GM12801 (cell line): ENCODE results near the gene HELZ.

Experiments used
- TF ChIP-seq, protein P1 (sequence below): IDR thresholded peaks from one replicate; pipeline ENCODE4 v1.5.1; 2011; ENCODE audit warnings: control low read depth; ENCODE audit not compliant: insufficient read length; ENCODE audit errors: extremely low read depth

The HELZ gene

DNA sequence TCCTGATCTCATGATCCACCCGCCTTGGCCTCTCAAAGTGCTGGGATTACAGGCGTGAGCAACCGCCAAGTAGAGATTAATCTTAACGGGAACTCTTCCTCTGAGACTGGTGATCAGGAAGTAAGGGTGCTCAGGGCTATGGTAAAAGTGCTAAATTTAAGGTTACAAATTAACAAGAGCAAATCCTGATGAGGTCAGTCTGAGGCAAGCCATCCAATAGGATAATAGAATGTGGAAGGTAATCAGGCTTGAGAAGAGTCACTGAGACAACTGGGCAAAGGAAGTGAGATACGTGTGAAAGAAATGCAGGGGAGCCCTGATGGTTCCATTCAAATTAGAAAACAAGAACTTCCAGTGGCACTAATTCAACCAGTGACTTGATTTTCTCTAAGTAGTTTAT is 131.5 kb downstream of the HELZ start:
- TF ChIP-seq, protein P1, sequence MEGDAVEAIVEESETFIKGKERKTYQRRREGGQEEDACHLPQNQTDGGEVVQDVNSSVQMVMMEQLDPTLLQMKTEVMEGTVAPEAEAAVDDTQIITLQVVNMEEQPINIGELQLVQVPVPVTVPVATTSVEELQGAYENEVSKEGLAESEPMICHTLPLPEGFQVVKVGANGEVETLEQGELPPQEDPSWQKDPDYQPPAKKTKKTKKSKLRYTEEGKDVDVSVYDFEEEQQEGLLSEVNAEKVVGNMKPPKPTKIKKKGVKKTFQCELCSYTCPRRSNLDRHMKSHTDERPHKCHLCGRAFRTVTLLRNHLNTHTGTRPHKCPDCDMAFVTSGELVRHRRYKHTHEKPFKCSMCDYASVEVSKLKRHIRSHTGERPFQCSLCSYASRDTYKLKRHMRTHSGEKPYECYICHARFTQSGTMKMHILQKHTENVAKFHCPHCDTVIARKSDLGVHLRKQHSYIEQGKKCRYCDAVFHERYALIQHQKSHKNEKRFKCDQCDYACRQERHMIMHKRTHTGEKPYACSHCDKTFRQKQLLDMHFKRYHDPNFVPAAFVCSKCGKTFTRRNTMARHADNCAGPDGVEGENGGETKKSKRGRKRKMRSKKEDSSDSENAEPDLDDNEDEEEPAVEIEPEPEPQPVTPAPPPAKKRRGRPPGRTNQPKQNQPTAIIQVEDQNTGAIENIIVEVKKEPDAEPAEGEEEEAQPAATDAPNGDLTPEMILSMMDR = no peak

DNA sequence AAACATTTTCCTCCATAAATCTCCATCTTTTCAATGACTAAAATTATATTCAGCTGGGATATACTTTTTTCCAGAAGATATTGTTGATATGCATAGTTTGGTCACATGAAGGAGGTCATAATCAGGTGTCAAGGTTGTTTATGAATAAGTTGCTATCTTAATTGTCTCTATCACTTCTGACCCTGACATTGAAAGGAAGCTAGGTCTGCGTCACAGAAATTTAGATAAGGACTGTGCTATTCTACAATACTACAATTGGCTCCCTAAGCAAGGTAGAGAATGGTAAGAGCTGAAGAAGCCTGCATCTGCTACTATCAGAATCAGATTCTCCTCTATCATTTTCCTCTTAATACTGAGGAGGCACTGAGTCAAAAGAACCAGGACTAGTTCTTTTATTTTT is 133.2 kb downstream of the HELZ start:
- TF ChIP-seq, protein P1 = no peak

DNA sequence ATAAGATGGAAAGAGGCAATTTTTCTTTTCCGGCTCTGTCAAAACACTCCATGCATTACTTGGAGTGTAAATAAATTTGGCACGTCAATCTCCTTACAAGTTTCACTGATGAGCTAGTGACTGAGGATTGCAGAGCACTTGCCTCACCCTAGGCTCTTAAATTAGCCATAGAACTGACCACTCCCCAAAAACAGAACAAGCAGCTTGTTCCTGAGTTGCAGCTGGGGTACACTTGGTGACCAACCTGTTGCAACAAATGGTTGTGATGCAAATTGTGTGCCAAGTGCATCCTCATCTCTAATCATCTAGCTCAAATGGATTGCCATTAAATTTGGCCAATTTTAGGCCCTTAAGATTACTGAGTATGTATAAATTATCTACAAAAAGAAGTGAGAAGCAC is 133.7 kb downstream of the HELZ start:
- TF ChIP-seq, protein P1 = no peak

DNA sequence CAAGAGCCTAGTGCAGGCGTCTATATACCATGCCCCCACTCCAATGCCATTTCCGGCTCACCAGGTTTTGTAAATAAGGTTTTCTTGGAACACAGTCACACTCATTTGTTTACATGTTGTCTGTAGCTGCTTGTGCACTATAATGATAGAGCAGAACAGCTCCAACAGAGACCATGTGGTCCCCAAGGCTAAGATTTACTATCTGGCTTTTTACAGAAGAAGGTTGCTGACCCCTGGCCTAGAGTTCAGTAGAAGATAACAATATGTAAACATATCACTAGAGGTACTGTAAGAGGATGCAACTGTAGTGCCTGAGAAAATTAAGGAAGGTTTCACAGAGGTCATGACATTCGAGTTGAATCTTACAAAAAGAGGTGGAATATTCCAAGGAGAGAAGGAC is 134.4 kb downstream of the HELZ start:
- TF ChIP-seq, protein P1 = no peak

DNA sequence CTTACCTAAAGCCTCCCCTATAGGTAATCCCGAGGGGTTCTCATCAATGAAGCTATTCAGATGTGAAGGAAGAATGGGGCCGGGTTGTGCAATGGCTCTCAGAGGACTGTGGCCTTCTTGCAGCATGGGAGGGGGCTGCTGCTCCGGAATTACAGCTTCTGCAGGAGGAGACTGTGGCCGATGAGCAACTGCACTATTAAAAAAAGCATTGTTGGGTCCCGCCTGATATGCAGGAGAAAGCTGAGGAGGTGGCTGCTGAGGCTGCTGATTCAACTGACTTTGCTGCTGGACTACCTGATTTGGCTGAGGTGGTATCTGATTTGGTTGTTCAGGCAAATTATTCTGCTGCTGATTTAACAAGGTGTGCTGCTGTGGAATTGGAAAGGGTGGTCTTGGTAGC is 135.9 kb downstream of the HELZ start:
- TF ChIP-seq, protein P1 = no peak

DNA sequence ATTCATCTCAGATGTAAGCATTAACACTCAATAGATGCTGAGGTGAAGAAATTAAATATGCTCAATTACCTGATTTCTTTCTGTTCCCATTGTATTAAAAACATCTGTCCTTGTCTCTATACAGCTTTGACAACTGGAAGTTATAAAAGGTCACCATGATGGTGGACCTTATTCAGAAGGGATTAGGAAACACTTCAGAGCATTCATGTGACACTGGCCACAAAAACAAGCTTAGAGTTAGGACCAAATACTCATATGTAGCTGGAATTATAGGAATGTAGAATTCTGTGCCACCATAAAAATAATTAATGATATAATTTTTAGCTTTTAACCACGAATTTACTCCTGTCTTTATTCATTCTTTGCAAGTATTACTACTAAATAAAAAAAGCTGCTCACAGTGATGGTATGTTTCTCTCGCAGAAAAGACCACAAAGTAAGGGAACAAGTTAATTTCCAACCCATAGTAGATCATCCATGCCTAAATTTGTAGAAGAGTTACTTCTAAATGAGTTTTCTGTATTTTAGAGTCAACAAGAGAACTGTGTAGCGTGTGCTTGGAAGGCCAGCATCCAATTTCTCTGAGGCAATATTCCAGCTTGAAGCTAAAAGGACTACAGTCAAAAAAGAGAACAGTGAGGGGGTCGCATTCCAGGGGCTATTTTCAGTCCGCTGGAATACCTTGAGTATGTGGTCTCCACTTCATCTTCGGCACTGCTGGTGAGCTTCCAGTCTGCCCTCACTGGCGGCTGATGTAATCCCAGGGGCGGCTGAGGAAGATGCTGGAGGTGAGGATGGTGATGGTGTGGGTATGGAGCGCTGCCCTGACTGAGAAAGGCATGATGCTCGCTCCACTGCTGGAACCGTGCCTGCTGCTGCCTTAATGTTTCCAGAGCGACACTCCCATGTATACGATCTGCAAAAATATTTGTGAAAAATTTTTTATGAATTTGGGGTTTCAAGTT is 136.9 kb downstream of the HELZ start:
- TF ChIP-seq, protein P1 = no peak

DNA sequence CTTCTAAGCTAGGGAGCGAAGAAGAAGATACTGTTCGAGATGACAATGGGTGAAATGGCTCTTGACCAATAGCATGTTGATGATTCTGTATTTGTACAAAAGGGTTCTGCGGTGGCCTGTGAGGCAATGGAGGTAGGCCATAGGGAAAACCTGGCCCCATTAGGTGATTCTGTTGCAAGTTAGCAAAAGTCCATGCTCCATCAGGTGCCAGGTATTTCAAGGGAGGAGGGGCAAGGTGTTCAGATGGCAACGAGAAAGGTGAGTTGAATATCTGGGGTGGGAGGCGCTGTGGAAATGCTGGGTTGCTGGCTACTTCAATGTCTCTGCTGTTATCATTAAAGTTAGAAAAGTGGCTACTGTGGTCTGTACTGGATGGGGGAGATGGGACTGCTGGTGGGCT is 137.8 kb downstream of the HELZ start:
- TF ChIP-seq, protein P1 = no peak
